Nephron progenitor cell (in vitro differentiated cells): ENCODE data around the gene ARHGEF17.
A peak's percentile ranks its signal among the peaks of the same experiment; 100 is the strongest.

Source experiments
- DNase-seq: peaks from one replicate; pipeline ENCODE4 v3.0.0; 2021
- H3K27ac Mint-ChIP-seq: 2 replicates; pipeline ENCODE4 v1.8.0; 2021; ENCODE audit warnings: mild to moderate bottlenecking, moderate library complexity, mixed read lengths
- H3K27me3 Mint-ChIP-seq: 2 replicates; pipeline ENCODE4 v1.8.0; 2021; ENCODE audit warnings: mild to moderate bottlenecking, low read depth, mixed read lengths; ENCODE audit not compliant: poor library complexity
- H3K36me3 Mint-ChIP-seq: 2 replicates; pipeline ENCODE4 v1.8.0; 2021; ENCODE audit warnings: low read depth, mixed read lengths
- H3K4me1 Mint-ChIP-seq: 2 replicates; pipeline ENCODE4 v1.8.0; 2021; ENCODE audit warnings: mixed read lengths
- H3K4me3 Mint-ChIP-seq: 2 replicates; pipeline ENCODE4 v1.8.0; 2021; ENCODE audit warnings: mild to moderate bottlenecking, moderate library complexity, mixed read lengths
- H3K9me3 Mint-ChIP-seq: 2 replicates; pipeline ENCODE4 v1.8.0; 2021; ENCODE audit warnings: mild to moderate bottlenecking, moderate library complexity, mixed read lengths
- CTCF ChIP-seq: fragments of 200-600 bp; sonication (generic); IDR thresholded peaks from 2 replicates; pipeline ENCODE4 v1.5.0; 2021; ENCODE audit warnings: antibody characterized with exemption

The ARHGEF17 gene

GRCh38 chr11:73333640-73334383 is 25.7 kb downstream of the ARHGEF17 start:
- no peak for DNase-seq
- Mint-ChIP-seq H3K27me3 (peaks cover 3% of the 10 kb centered on the region), H3K4me3 (peak overlapping the region; percentile 63), H3K9me3 (no peaks in the 10 kb centered on the region), H3K4me1 (peaks cover 92% of the 10 kb centered on the region), H3K36me3 (no peaks in the 10 kb centered on the region), H3K27ac (peak overlapping the region; percentile 98)
- no peak for TF ChIP-seq CTCF

GRCh38 chr11:73334384-73335203 is 26.5 kb downstream of the ARHGEF17 start:
- DNase-seq, result peak; percentile 38
- no peaks in the 10 kb centered on the region for H3K9me3 Mint-ChIP-seq
- peak overlapping the region; percentile 98 for H3K27ac Mint-ChIP-seq
- peaks cover 3% of the 10 kb centered on the region for H3K27me3 Mint-ChIP-seq
- no peaks in the 10 kb centered on the region for H3K36me3 Mint-ChIP-seq
- peak overlapping the region; percentile 63 for H3K4me3 Mint-ChIP-seq
- peaks cover 89% of the 10 kb centered on the region for H3K4me1 Mint-ChIP-seq
- TF ChIP-seq CTCF, result no peak

GRCh38 chr11:73335204-73335923 is 27.3 kb downstream of the ARHGEF17 start:
- Mint-ChIP-seq H3K4me3 (peak overlapping the region; percentile 2), H3K27ac (peak overlapping the region; percentile 71), H3K27me3 (peaks cover 4% of the 10 kb centered on the region), H3K36me3 (peaks cover 2% of the 10 kb centered on the region), H3K4me1 (peaks cover 87% of the 10 kb centered on the region), H3K9me3 (no peaks in the 10 kb centered on the region)
- TF ChIP-seq CTCF, result peak; percentile 96
- peak; percentile 95 for DNase-seq

GRCh38 chr11:73337846-73338245 is 29.8 kb downstream of the ARHGEF17 start:
- Mint-ChIP-seq H3K4me1 (peaks cover 83% of the 10 kb centered on the region), H3K27ac (no peak overlapping the region), H3K36me3 (peaks cover 14% of the 10 kb centered on the region), H3K9me3 (no peaks in the 10 kb centered on the region), H3K27me3 (peaks cover 20% of the 10 kb centered on the region), H3K4me3 (no peak overlapping the region)
- no peak for DNase-seq
- no peak for TF ChIP-seq CTCF

GRCh38 chr11:73338279-73338678 is 30.2 kb downstream of the ARHGEF17 start:
- peaks cover 80% of the 10 kb centered on the region for H3K4me1 Mint-ChIP-seq
- H3K9me3 Mint-ChIP-seq, result no peaks in the 10 kb centered on the region
- H3K27ac Mint-ChIP-seq, result no peak overlapping the region
- peaks cover 14% of the 10 kb centered on the region for H3K36me3 Mint-ChIP-seq
- TF ChIP-seq CTCF, result no peak
- no peak overlapping the region for H3K4me3 Mint-ChIP-seq
- DNase-seq, result no peak
- H3K27me3 Mint-ChIP-seq, result peaks cover 20% of the 10 kb centered on the region
